Erythroblast (primary cell): Measurements from ENCODE around the gene CANT1.

Experiments
- GATA1 ChIP-seq: IDR thresholded peaks from 2 replicates; pipeline ENCODE4 v1.6.1; 2011; ENCODE audit warnings: low read depth, mild to moderate bottlenecking, control low read depth, low read length, moderate library complexity
- POLR2A ChIP-seq: IDR thresholded peaks from 2 replicates; pipeline ENCODE4 v1.6.1; 2011; ENCODE audit warnings: mild to moderate bottlenecking, low read length

- TF ChIP-seq POLR2A (no peak), GATA1 (no peak)
Observed at GRCh38 chr17:79018370-79018695, 8.8 kb upstream of the CANT1 start.
